H1 (cell line): ENCODE results near the gene CASQ1. TPM values are rescaled to one million over a fixed set of nuclear protein-coding genes. Genes with fewer than 3 reads are reported as not detected.

Source experiments
- CTCF ChIA-PET: fragments of 300-600 bp; sonication (Branson Sonifier 250); formaldehyde crosslinking; loops from one replicate; lab custom pipeline; 2021; ENCODE audit not compliant: partially characterized antibody; lab: Charles Lee
- POLR2A ChIA-PET: fragments of 300-600 bp; sonication (Branson Sonifier 250); formaldehyde crosslinking; loops from one replicate; lab custom pipeline; 2021; ENCODE audit warnings: inconsistent platforms; ENCODE audit not compliant: partially characterized antibody; lab: Charles Lee
- DNase-seq, 2 experiments: peaks; one replicate each; pipeline versions ENCODE4 v3.0.0 to v3.0.0-alpha.2; 2010 to 2022; ENCODE audit warnings: low spot score in 2 of 2, low read depth in 1 of 2, mixed read lengths in 1 of 2
- FAIRE-seq: peaks from 2 replicates; lab custom pipeline; 2011; peaks lifted over from hg19 to GRCh38; lab: Jason Lieb, UNC
- H2AFZ ChIP-seq: 2 replicates; pipeline ENCODE4 v1.8.1; 2012; ENCODE audit warnings: low read length, inconsistent platforms
- H2AK5ac ChIP-seq: 2 replicates; pipeline ENCODE4 v1.6.1; 2013; ENCODE audit warnings: low read depth, low read length
- H2BK120ac ChIP-seq: replicated peaks from 2 replicates; pipeline ENCODE3; 2013; ENCODE audit warnings: low read depth, low read length, inconsistent platforms
- H2BK12ac ChIP-seq: 2 replicates; pipeline ENCODE4 v1.6.1; 2013; ENCODE audit warnings: low read depth, low read length
- H2BK15ac ChIP-seq: 2 replicates; pipeline ENCODE4 v1.6.1; 2013; ENCODE audit warnings: low read length
- H2BK20ac ChIP-seq: 2 replicates; pipeline ENCODE4 v1.6.1; 2013; ENCODE audit warnings: low read length
- H2BK5ac ChIP-seq: 2 replicates; pipeline ENCODE4 v1.6.1; 2013; ENCODE audit warnings: low read depth, low read length
- H3K14ac ChIP-seq: 2 replicates; pipeline ENCODE4 v1.6.1; 2013; ENCODE audit warnings: inconsistent platforms; ENCODE audit not compliant: insufficient read length
- H3K18ac ChIP-seq: 2 replicates; pipeline ENCODE4 v1.6.1; 2013; ENCODE audit warnings: low read length; ENCODE audit errors: extremely low read depth
- H3K23ac ChIP-seq: 2 replicates; pipeline ENCODE4 v1.6.1; 2013; ENCODE audit warnings: inconsistent platforms; ENCODE audit not compliant: insufficient read length
- H3K23me2 ChIP-seq: 2 replicates; pipeline ENCODE4 v1.6.1; 2013; ENCODE audit warnings: low read depth, low read length
- H3K27ac ChIP-seq: 2 replicates; pipeline ENCODE4 v1.6.1; 2011; ENCODE audit warnings: low read depth, low read length, inconsistent platforms
- H3K27me3 ChIP-seq, 4 experiments: replicated peaks in 1 of 4; 1 replicate in 1 of 4; 2 replicates in 3 of 4; pipeline versions ENCODE4 v1.6.1 to v1.8.1; 2011 to 2013; ENCODE audit warnings: low read length in 3 of 4, mild to moderate bottlenecking in 3 of 4, inconsistent platforms in 2 of 4, mixed read lengths in 2 of 4, moderate library complexity in 1 of 4; ENCODE audit not compliant: control insufficient read depth in 3 of 4, insufficient read depth in 3 of 4; ENCODE audit errors: extremely low read depth in 1 of 4
- H3K36me3 ChIP-seq, 4 experiments: 2 replicates each; pipeline versions ENCODE4 v1.6.1 to v1.8.1; 2011 to 2013; ENCODE audit warnings: mild to moderate bottlenecking in 4 of 4, low read length in 3 of 4, moderate library complexity in 2 of 4, control low read depth in 1 of 4, inconsistent platforms in 1 of 4; ENCODE audit not compliant: insufficient read depth in 4 of 4, control insufficient read depth in 2 of 4
- H3K4ac ChIP-seq: replicated peaks from 2 replicates; pipeline ENCODE3; 2013; ENCODE audit warnings: low read length, low read depth, mixed read lengths, inconsistent platforms; ENCODE audit not compliant: insufficient read length
- H3K4me1 ChIP-seq, 4 experiments: replicated peaks in 1 of 4; 1 replicate in 1 of 4; 2 replicates in 3 of 4; pipeline versions ENCODE4 v1.6.1 to v1.8.1; 2011 to 2013; ENCODE audit warnings: low read length in 3 of 4, inconsistent platforms in 2 of 4, mixed read lengths in 1 of 4; ENCODE audit not compliant: insufficient read depth in 4 of 4, control insufficient read depth in 3 of 4
- H3K4me2 ChIP-seq, 2 experiments: 2 replicates each; pipeline versions ENCODE4 v1.6.1 to v1.8.1; 2011 to 2013; ENCODE audit warnings: low read depth in 2 of 2, low read length in 2 of 2, control low read depth in 1 of 2, inconsistent platforms in 1 of 2, mild to moderate bottlenecking in 1 of 2; ENCODE audit not compliant: insufficient read depth in 1 of 2
- H3K4me3 ChIP-seq, 4 experiments: fragments of 200-600, 300-600 bp in 1 of 4; sonication (generic), shearing (Covaris generic), sonication (Bioruptor Twin) in 1 of 4; 2 replicates each; pipeline versions ENCODE4 v1.5.1 to v1.8.1; 2011 to 2016; ENCODE audit warnings: low read length in 4 of 4, low read depth in 3 of 4, control low read depth in 2 of 4, inconsistent platforms in 2 of 4, mild to moderate bottlenecking in 2 of 4, mixed read lengths in 1 of 4, moderate library complexity in 1 of 4; ENCODE audit not compliant: insufficient read depth in 2 of 4; ENCODE audit errors: extremely low read depth in 1 of 4
- H3K56ac ChIP-seq: replicated peaks from 2 replicates; pipeline ENCODE3; 2013; ENCODE audit warnings: low read depth, mild to moderate bottlenecking, mixed read lengths, low read length, inconsistent platforms; ENCODE audit not compliant: insufficient read length
- H3K79me1 ChIP-seq: 2 replicates; pipeline ENCODE4 v1.6.1; 2013; ENCODE audit warnings: low read depth, low read length, control low read depth
- H3K79me2 ChIP-seq, 2 experiments: 2 replicates each; pipeline versions ENCODE4 v1.6.1 to v1.8.1; 2012 to 2013; ENCODE audit warnings: low read length in 2 of 2, mild to moderate bottlenecking in 2 of 2, inconsistent platforms in 1 of 2; ENCODE audit not compliant: insufficient read depth in 2 of 2, control insufficient read depth in 1 of 2
- H3K9ac ChIP-seq, 4 experiments: replicated peaks in 1 of 4; 1 replicate in 1 of 4; 2 replicates in 3 of 4; pipeline versions ENCODE4 v1.6.1 to v1.8.1; 2011 to 2013; ENCODE audit warnings: low read depth in 3 of 4, low read length in 3 of 4, control low read depth in 2 of 4, mild to moderate bottlenecking in 2 of 4, moderate library complexity in 2 of 4, inconsistent platforms in 1 of 4; ENCODE audit errors: extremely low read depth in 1 of 4
- H3K9me3 ChIP-seq, 2 experiments: 2 replicates each; pipeline versions ENCODE4 v1.6.1 to v1.8.1; 2012 to 2013; ENCODE audit warnings: mild to moderate bottlenecking in 2 of 2, moderate library complexity in 2 of 2, control low read depth in 1 of 2, inconsistent platforms in 1 of 2, low read depth in 1 of 2, low read length in 1 of 2, mixed read lengths in 1 of 2; ENCODE audit not compliant: insufficient read depth in 2 of 2
- H4K20me1 ChIP-seq, 2 experiments: replicated peaks in 1 of 2; 2 replicates each; pipeline versions ENCODE3 to v1.8.1; 2011 to 2013; ENCODE audit warnings: inconsistent platforms in 2 of 2, low read length in 2 of 2, mild to moderate bottlenecking in 1 of 2; ENCODE audit not compliant: insufficient read depth in 2 of 2, control insufficient read depth in 1 of 2
- H4K5ac ChIP-seq: 2 replicates; pipeline ENCODE4 v1.6.1; 2013; ENCODE audit warnings: low read length, low read depth, mixed read lengths, inconsistent platforms; ENCODE audit not compliant: insufficient read length
- H4K8ac ChIP-seq: 2 replicates; pipeline ENCODE4 v1.8.0; 2013; ENCODE audit warnings: mild to moderate bottlenecking, moderate library complexity, low read length, inconsistent platforms; ENCODE audit not compliant: insufficient read depth; ENCODE audit errors: extremely low read depth
- H4K91ac ChIP-seq: replicated peaks from 2 replicates; pipeline ENCODE3; 2013; ENCODE audit warnings: low read length, mixed read lengths, inconsistent platforms; ENCODE audit not compliant: insufficient read length
- CBX5 ChIP-seq: fragments of 300-800, 300-1000 bp; sonication (generic); IDR thresholded peaks from 2 replicates; pipeline ENCODE4 v1.7.1; 2016; ENCODE audit warnings: antibody characterized with exemption, low read length, low read depth
- CHD2 ChIP-seq: IDR thresholded peaks from 2 replicates; pipeline ENCODE4 v1.6.1; 2012; ENCODE audit warnings: low read length, improper control_type of control experiment
- NANOG ChIP-seq: IDR thresholded peaks from 2 replicates; pipeline ENCODE4 v1.6.1; 2011; ENCODE audit warnings: low read length, low read depth, mild to moderate bottlenecking, inconsistent platforms; ENCODE audit not compliant: insufficient read depth, poor library complexity, severe bottlenecking
- NRF1 ChIP-seq: IDR thresholded peaks from 2 replicates; pipeline ENCODE4 v1.6.1; 2011; ENCODE audit warnings: mild to moderate bottlenecking, low read depth, low read length, improper control_type of control experiment
- POU5F1 ChIP-seq: IDR thresholded peaks from 2 replicates; pipeline ENCODE4 v1.6.1; 2011; ENCODE audit warnings: low read depth, mild to moderate bottlenecking, low read length, moderate library complexity
- TAF7 ChIP-seq: optimal IDR thresholded peaks from 2 replicates; pipeline ENCODE3; 2011; ENCODE audit warnings: low read depth, mild to moderate bottlenecking, inconsistent platforms, low read length, moderate library complexity, borderline replicate concordance
- WGBS, 2 experiments: shearing (Covaris generic) in 1 of 2; methylation state at CpG; one replicate each; pipeline versions ENCODE4 v1.1.6 to v1.1.7; 2013 to 2015; ENCODE audit warnings: low lambda C conversion rate in 2 of 2, mixed read lengths in 2 of 2, inconsistent platforms in 1 of 2, low coverage in 1 of 2, missing lambda C conversion rate in 1 of 2; ENCODE audit not compliant: insufficient replicate concordance in 2 of 2, insufficient coverage in 1 of 2, insufficient read length in 1 of 2; ENCODE audit errors: extremely low coverage in 1 of 2, missing lambda C conversion rate in 1 of 2; 5-methylcytosine and 5-hydroxymethylcytosine counted together
- polyA plus RNA-seq, 7 experiments: library from polyadenylated mRNA; depleted of rRNA in 3 of 7; stranded (reverse) in 5 of 7; unstranded in 2 of 7; fragments of >200 nt in 5 of 7; fragments of 200-250 nt in 2 of 7; gene quantifications; 1 replicate in 5 of 7; 2 replicates in 1 of 7; 4 replicates in 1 of 7; pipeline versions ENCODE4 v1.2.1 to v1.2.3, GENCODE V29; 2011 to 2013; ENCODE audit warnings: missing spikeins in 2 of 7, mixed read lengths in 2 of 7
- total RNA-seq: library from RNA; stranded (reverse); fragmentation: NEBNext Ultra II Directional; extraction: Animal tissue kit (Norgen Biotek cat#: 25700); gene quantifications from 2 replicates; pipeline ENCODE4 v1.2.1, GENCODE V29; 2021

The CASQ1 gene
- total and polyA plus RNA-seq, 2 of the 8 experiments (the other 6 are each of a cell fraction or from before 2014, with no cell fraction given) = 0.80 to 1.3 TPM

DNA sequence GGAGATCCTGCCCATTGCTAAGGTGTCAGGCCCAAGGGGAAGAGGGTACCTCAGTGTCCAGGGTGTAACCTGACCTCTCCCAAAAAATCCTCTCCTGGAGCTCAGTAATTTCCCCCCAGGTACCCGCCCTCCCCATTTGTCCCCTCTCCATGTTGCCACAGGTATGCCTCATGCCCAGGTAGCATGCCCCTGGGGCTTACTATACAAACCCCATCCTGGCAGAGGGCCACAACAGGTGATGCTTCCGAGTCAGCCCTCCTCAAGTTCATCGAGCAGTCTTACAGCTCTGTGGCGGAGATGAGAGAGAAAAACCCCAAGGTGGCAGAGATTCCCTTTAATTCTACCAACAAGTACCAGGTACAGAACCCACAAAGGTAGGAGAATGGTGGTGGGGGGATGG lies 23.3 kb upstream of the CASQ1 start:
- CTCF ChIA-PET = interaction anchor here (0.8 to 18.4 kb wide), 27 partner anchors 8 to 113 kb away, joined by 3 to 257 read pairs (median 4); partner anchors contain the start of genes ATP1A2, CASQ1, KCNJ9 and PEA15
- TF ChIP-seq POU5F1 = no peak
- no peak for TF ChIP-seq NRF1
- TF ChIP-seq CHD2 = no peak
- no peak for TF ChIP-seq NANOG
- no peak for TF ChIP-seq TAF7
- TF ChIP-seq CBX5 = no peak

More for the DNA sequence above, 23.3 kb upstream of the CASQ1 start:
- Histone ChIP-seq H3K9me3 (no peaks in the 10 kb centered on the region), H3K4me2 (no peak overlapping the region; a peak in 1 of 4 replicates), H4K5ac (no peak overlapping the region), H2AFZ (no peak overlapping the region), H3K36me3 (no peaks in the 10 kb centered on the region), H3K23me2 (peaks cover 3% of the 10 kb centered on the region; the same call in 1 of the 2 replicates), H2BK20ac (peak overlapping the region; percentile 99; the same call in 1 of the 2 replicates), H3K4ac (no peak overlapping the region), H3K56ac (no peak overlapping the region), H3K27me3 (peaks cover 0 to 2% (median 0%) of the 10 kb centered on the region in 4 experiments; a peak in 1 of 7 replicates), H4K8ac (no peak overlapping the region), H3K79me1 (no peaks in the 10 kb centered on the region), H3K79me2 (no peaks in the 10 kb centered on the region), H2AK5ac (peak overlapping the region; percentile 5; the same call in 1 of the 2 replicates), H2BK5ac (peak overlapping the region; percentile 87; the same call in 1 of the 2 replicates), H3K18ac (no peak overlapping the region), H4K91ac (peak overlapping the region; percentile 36), H2BK15ac (no peak overlapping the region), H3K27ac (no peak overlapping the region), H3K4me1 (peaks cover 8 to 25% (median 20%) of the 10 kb centered on the region in 4 experiments; a peak in 6 of 7 replicates), H3K4me3 (no peak overlapping the region), H3K9ac (no peak overlapping the region), H3K14ac (no peak overlapping the region), H4K20me1 (no peaks in the 10 kb centered on the region), H2BK120ac (no peak overlapping the region), H2BK12ac (peak overlapping the region; percentile 93; the same call in 1 of the 2 replicates), H3K23ac (no peak overlapping the region)
- FAIRE-seq (no peak), DNase-seq (no peak)
- POLR2A ChIA-PET = interaction anchor here (0.7 to 11.8 kb wide), 8 partner anchors 14 to 95 kb away, joined by 3 to 107 read pairs (median 4); partner anchors contain the start of genes DCAF8 and PEA15
- WGBS, 2 experiments = 76% methylated on average over 4 of the region's 4 CpGs; no CpG with 5 or more reads in 1 of the 2 experiments
